Erythroblast (primary cell): Measurements from ENCODE around the gene GNB1L.

Experiments used
- DNase-seq, 2 experiments: peaks; one replicate each; lab custom pipeline; 2025; lab: John Stamatoyannopoulos, UW
- GATA1 ChIP-seq: IDR thresholded peaks from 2 replicates; pipeline ENCODE4 v1.6.1; 2011; ENCODE audit warnings: low read depth, mild to moderate bottlenecking, control low read depth, low read length, moderate library complexity
- POLR2A ChIP-seq: IDR thresholded peaks from 2 replicates; pipeline ENCODE4 v1.6.1; 2011; ENCODE audit warnings: mild to moderate bottlenecking, low read length

Gene GNB1L

DNA sequence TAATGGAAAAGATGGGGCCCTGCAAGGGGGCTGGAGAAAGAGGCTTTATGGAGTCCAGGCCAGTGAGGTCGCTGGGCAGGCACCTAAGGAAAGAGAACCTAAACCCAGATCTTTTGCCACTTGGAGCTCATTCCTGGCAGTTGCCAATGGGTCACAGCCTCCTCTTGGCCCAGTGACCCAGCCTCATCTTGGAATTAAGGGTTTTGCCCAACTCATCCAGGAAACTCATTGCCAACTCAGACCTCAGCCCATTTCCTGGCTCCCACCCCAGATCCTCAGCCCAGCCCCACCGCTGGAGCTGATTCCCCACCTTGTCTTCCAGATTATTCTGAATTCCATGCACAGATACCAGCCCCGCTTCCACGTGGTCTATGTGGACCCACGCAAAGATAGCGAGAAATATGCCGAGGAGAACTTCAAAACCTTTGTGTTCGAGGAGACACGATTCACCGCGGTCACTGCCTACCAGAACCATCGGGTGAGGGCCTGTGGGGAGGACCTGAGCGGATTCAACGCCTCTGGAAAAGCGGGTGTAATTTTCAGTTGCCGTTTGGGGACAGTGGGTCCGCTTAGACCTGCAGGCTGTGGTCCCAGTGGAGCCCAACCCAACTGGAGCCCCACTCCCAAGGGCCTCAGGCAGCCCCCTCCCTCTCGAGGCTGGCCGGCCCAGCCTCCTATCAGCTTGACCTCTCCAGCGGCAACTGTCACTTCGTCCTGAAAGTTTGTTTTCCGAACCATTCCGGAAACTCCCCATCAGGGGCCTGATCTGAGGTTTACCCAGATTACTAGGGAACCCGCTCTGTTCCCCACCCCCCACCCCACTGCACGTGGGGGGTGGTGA lies 89.8 kb downstream of the GNB1L start:
- DNase-seq = no peak
- TF ChIP-seq GATA1 = no peak
- no peak for TF ChIP-seq POLR2A

DNA sequence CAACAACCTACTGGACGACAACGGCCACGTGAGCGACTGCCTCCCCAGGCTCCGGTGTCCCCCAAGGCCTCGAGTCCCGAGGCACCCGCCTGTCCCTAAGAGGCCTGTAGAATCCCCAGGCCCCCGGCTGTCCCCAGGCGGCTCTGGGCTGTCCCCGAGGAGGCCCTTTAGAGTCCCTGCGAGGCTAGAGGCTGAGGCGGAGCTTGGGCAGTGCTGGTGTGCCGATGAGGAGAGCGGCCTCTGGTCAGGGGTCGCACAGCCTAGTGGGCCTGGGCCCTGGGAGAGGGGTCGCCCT lies 90.4 kb downstream of the GNB1L start:
- no peak for DNase-seq
- TF ChIP-seq POLR2A (no peak), GATA1 (no peak)

DNA sequence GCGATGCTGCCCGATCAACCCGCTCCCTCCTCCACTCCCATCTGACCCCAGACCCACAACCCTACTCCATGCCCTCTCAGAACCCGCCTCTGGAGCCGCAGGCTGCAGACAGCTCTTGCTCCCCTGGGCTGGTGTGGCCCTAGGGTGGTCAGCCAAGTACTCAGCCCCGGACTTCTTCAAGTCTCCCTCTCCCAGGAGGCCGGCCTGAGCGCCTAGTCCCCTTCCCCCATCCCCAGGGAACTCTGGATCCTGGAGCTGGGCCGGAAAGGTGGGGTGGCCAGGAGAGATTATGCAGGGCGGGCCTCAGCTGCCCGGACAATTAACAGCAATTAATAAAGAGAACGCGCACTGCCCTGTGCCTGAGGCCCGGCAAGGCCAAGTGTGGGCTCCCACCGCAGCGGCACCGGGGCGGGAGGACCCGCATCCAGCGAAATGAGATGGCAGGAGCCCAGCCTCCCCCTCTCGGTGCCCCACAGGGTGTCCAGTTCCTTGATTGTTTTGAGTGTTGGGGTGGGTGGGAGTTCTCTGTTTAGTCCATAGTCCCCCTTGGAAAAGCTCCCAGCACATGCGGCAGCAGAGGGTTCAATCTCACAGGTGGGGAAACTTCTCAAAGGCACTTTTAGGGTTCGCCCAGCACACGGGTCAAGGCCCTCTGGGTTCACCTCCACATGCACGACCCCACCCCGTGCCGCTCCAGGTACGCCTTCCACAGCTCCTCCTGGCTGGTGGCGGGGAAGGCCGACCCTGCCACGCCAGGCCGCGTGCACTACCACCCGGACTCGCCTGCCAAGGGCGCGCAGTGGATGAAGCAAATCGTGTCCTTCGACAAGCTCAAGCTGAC lies 91.0 kb downstream of the GNB1L start:
- TF ChIP-seq GATA1 = no peak
- no peak for TF ChIP-seq POLR2A
- DNase-seq = no peak

DNA sequence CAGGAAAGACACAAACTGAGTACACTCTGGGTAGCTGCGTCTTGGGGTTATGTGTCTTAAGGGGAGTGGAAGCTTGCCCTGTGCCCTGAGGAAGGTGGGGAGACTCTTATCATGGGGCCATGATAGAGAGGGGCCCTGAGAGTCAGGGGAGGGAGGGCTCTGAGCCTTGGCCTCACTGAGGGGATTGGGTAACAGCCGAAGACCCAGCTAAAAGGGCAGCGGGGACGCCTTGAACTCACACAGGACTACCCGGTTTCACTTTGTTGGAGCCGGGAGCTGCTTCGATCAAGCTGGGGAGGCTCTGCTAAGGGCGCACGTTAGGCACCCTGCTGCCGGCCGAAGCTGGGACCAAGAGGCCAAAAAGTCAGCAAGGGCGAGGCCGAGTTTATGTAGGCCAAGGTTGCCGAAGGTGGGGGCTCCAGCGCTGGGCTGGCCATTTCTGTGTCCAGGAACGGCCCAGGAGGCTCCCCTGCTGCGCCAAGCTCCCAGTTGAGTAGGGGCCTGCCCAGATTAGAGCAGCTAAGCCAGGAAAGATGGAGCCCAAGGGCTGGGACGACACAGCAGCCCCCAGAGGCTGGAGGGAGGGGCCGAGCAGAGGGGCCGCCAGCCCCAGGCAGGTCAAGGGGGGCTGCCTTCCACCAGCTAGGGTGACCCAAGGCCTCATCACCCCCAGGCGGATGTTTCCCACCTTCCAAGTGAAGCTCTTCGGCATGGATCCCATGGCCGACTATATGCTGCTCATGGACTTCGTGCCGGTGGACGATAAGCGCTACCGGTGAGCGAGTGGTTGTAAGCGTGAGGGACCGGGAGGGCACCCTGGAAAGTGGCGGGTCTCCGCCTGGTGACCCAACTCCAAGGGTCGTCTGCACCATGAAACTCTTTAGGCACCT lies 91.9 kb downstream of the GNB1L start:
- TF ChIP-seq POLR2A (no peak), GATA1 (no peak)
- DNase-seq = no peak

DNA sequence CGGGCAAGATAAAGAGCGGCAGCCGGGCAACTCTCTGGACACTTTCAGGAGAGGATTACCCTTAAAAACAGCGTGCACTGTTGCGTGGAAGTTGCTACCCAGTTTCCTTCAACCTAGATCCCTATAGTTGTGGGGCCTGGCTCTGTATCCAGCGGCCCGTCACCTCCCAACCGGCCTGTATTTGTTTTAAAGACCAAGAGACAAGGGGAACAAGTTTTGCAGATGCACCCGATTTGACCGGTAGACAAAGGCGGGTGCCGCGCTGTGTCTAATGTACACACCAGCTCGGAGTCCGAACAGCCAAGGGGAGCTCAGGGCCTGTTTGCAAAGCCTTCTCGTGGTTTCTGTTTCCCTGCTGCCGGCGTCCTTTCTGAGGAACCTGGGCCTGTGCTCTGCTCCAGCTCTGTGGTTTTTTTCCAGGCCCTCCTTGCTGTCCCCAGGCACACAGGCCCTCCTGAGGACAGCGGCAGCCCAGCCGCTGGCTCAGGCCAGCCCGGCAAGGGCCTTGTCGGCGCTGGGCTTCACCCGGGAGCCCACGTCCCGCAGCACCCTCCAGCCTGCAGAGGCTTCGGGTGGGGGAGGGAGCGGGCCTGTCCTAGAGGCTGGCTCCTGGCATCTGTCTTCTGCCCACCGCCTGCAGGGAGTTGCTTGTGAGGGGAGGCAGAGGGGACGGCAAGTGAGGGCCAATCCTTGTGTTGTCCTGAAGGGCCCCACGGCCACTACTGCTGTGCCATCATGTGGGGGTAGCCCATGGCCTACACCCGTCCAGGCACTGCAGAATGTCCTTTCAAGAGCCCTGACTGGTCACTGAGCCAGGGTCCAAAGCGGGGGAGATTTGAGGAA lies 92.7 kb downstream of the GNB1L start:
- peak in 1 of 2 experiments; percentile 9 for DNase-seq
- TF ChIP-seq POLR2A (no peak), GATA1 (no peak)

DNA sequence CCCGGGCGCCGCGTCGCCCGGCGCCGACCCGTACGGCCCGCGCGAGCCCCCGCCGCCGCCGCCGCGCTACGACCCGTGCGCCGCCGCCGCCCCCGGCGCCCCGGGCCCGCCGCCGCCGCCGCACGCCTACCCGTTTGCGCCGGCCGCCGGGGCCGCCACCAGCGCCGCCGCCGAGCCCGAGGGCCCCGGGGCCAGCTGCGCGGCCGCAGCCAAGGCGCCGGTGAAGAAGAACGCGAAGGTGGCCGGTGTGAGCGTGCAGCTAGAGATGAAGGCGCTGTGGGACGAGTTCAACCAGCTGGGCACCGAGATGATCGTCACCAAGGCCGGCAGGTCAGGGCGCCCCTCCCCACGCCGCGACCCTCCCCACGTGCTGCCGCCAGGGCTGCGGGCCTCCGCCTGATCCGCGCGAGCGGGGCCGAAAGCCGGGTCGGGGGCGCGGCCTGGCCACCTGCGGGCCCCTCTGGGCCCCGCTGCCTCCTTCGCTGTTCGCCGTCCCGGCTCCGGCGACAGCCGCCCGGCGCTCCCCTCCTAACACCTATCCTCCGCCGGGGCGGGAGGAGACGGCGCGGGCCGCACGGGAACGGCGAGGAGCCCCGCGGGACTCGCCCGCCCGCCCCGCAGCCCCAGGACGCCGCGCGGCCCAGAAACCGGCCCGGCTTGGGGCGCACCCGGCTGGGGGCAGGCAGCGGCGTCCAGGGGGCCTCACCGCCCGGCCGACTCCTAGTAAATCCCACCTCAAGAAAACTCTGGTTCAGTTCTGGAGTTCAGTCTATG lies 93.5 kb downstream of the GNB1L start:
- no peak for DNase-seq
- TF ChIP-seq GATA1 (no peak), POLR2A (no peak)

DNA sequence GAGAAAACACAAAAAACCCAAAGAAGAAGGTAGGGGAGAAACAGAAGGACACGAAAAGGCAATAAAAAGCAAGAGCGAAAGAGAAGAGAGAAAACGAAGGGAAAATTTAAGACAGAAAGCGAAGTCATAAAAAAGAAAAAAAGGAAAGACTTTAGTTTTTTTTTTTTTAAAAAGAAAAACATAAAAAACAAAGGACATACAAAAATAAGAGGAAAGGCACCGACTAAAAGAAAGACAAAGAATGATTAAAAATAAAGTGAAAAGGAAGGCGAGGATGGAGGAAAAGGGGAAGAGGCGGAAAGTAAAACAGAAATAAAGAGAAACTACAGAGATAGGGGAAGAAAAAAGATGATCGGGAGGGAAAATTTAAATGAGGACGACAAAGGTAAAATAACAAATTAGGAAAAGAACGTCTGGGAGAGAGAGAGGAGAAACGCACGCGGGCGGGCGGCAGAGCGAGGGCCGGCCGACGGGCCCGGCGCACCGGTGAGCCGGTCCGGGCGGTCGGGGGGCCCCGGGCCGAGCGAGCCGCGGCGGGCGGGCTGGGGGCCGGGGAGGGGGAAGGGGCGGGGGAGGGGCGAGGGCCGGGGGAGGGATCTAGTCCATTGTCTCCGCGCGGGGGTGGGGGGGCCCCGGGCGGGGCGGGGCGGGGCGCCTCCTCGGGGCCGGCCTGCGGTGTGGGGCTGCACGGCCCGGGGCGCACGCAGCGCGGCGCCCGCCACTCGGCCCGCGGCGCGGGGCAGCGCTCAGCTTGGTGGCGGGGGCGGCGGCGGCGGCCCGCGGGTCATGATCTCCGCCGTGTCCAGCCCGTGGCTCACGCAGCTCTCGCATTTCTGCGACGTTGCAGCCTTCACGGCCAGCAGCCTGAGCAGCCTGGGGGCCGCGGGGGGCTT lies 94.4 kb downstream of the GNB1L start, which contains the start of gene TBX1:
TBX1 (plus strand) TSS at position 721 of the 893 bp plus-strand sequence; CDS start at position 787, 66 bp downstream.
- TF ChIP-seq POLR2A (no peak), GATA1 (no peak)
- DNase-seq = no peak

DNA sequence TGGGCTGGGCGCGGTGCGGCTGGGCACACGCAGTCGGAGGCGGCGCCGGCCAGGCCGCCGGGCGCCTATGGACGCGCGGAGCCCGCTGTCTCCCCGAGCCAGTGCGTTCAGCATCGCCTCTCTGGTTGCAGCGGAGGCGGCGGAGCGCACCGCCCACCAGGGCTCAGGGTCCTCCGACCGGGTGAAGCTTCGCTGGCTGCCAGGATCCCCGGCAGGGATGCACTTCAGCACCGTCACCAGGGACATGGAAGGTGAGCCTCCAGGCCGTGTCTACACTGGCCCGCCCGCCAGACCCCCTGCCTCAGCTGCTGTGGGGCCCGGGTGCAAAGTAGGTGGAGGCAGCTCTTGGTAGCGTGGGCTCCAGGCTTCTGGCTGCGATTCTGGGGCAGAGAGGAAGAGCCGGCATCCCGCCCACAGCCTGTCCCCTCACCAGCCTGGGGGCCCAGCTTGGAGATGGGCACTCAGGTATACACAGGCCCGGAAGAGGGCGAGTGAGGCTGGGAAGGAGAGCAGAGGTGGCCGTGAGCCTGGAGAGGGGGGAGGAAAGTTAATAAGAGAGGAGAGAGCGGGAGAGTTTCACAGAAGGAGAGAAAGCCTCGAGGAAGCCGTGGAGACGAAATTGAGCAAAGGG lies 95.1 kb downstream of the GNB1L start:
- DNase-seq = no peak
- TF ChIP-seq POLR2A (no peak), GATA1 (no peak)

DNA sequence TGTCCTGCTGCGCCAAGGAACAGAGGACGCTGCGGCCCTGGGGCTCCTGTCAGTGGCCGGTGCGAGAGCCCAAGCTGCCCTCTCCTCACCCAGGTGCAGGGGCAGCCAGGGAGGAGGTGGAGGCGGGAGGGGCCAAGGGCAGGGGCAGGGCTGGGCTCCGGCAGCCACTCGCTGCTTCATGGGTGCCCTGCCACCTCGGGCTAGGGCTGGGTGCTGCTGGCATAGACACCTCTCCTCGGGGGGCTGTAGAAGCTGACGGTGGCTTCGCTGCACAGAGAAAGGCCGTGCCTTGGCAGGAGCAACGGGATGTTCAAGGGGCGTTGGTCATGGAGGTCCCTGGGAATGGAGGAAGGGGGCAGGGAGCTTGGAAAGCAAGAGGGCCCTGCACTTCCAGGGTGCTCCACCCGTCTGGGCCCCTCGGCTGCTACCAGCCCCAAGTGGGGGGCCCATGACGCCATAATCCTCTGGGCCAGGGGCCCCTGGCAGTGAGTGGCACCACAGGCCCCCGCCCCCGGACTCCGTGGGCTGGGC lies 95.7 kb downstream of the GNB1L start:
- TF ChIP-seq GATA1 = no peak
- TF ChIP-seq POLR2A = no peak
- DNase-seq = no peak
